AG08395 (cell line): ENCODE data around the gene AATK.

Experiments
- DNase-seq: peaks from one replicate; pipeline ENCODE4 v3.0.0; 2012; ENCODE audit warnings: mixed read lengths, low spot score

The AATK gene

GRCh38 chr17:81166033-81166492 is at the start of gene AATK:
AATK (minus strand) TSS chr17:81166221; CDS start chr17:81165992, 229 bp downstream.
- no peak for DNase-seq

- no peak for DNase-seq
Observed at GRCh38 chr17:81213978-81214377, 48.0 kb upstream of the AATK start.

GRCh38 chr17:81212365-81212764 is 46.3 kb upstream of the AATK start:
- DNase-seq = no peak

- no peak for DNase-seq
Observed at GRCh38 chr17:81210868-81211267, 44.8 kb upstream of the AATK start.

- DNase-seq = no peak
Observed at GRCh38 chr17:81210466-81210865, 44.4 kb upstream of the AATK start.

GRCh38 chr17:81209141-81209540 is 43.1 kb upstream of the AATK start:
- no peak for DNase-seq

GRCh38 chr17:81208651-81209050 is 42.6 kb upstream of the AATK start:
- no peak for DNase-seq

GRCh38 chr17:81207610-81208581 is 41.9 kb upstream of the AATK start:
- DNase-seq = no peak

- DNase-seq = no peak
Observed at GRCh38 chr17:81206657-81207056, 40.6 kb upstream of the AATK start.

GRCh38 chr17:81206166-81206565 is 40.1 kb upstream of the AATK start:
- no peak for DNase-seq

GRCh38 chr17:81204578-81204977 is 38.6 kb upstream of the AATK start:
- DNase-seq = no peak

GRCh38 chr17:81203136-81203535 is 37.1 kb upstream of the AATK start:
- no peak for DNase-seq

GRCh38 chr17:81202318-81202717 is 36.3 kb upstream of the AATK start:
- no peak for DNase-seq

GRCh38 chr17:81200695-81201580 is 34.9 kb upstream of the AATK start:
- peak; percentile 81 for DNase-seq

GRCh38 chr17:81200201-81200600 is 34.2 kb upstream of the AATK start:
- DNase-seq = no peak

- DNase-seq = no peak
Observed at GRCh38 chr17:81199482-81199830, 33.4 kb upstream of the AATK start.

GRCh38 chr17:81198826-81199481 is 32.9 kb upstream of the AATK start:
- no peak for DNase-seq

- no peak for DNase-seq
Observed at GRCh38 chr17:81197831-81198490, 31.9 kb upstream of the AATK start.

GRCh38 chr17:81197409-81197795 is 31.4 kb upstream of the AATK start:
- DNase-seq = no peak

- no peak for DNase-seq
Observed at GRCh38 chr17:81196505-81197408, 30.7 kb upstream of the AATK start.
